PC-3 (cell line): ENCODE results near the gene CCSER2.

ENCODE experiments used
- CTCF ChIP-seq: fragments of 300-600 bp; sonication (generic); conservative IDR thresholded peaks from 2 replicates; pipeline ENCODE4 v1.5.1; 2017; ENCODE audit warnings: antibody characterized with exemption, low read depth, mild to moderate bottlenecking, low read length
- EZH2 ChIP-seq: fragments of 300-600 bp; sonication (generic); IDR thresholded peaks from one replicate; pipeline ENCODE4 v1.6.1; 2017; ENCODE audit warnings: antibody characterized with exemption, mild to moderate bottlenecking, low read length; ENCODE audit not compliant: unreplicated experiment
- EZH2phosphoT487 ChIP-seq: fragments of 300-600 bp; sonication (generic); IDR thresholded peaks from 2 replicates; pipeline ENCODE4 v1.6.1; 2018; ENCODE audit warnings: mild to moderate bottlenecking, antibody characterized with exemption, low read length, borderline replicate concordance

GRCh38 chr10:84373000-84373399 is 44.6 kb downstream of the CCSER2 start:
- TF ChIP-seq CTCF, result no peak
- TF ChIP-seq EZH2phosphoT487, result no peak
- TF ChIP-seq EZH2, result no peak
